Upper lobe of left lung (tissue), 4 donors: ENCODE measurements around the gene CENPP.

Source experiments
- CTCF ChIP-seq, 6 experiments: fragments of 450-650 bp in 4 of 6; fragments of 200-600 bp in 2 of 6; sonication (generic) in 2 of 6; IDR thresholded peaks; one replicate each; pipeline ENCODE4 v1.5.1; 2016 to 2019; ENCODE audit warnings: antibody characterized with exemption in 6 of 6
- EP300 ChIP-seq, 4 donors: sonication (generic); formaldehyde crosslinking; IDR thresholded peaks; one replicate each; pipeline ENCODE4 v1.5.1; 2017; ENCODE audit warnings: antibody characterized with exemption in 4 of 4, control low read depth in 2 of 4
- POLR2A ChIP-seq, 4 donors: fragments of 450-650 bp; IDR thresholded peaks; one replicate each; pipeline ENCODE4 v1.5.1; 2016 to 2017; ENCODE audit warnings: antibody characterized with exemption in 4 of 4, mild to moderate bottlenecking in 2 of 4
- POLR2AphosphoS5 ChIP-seq, 2 donors: sonication (generic); formaldehyde crosslinking; IDR thresholded peaks; one replicate each; pipeline ENCODE4 v1.5.1; 2017; ENCODE audit warnings: antibody characterized with exemption in 2 of 2

- TF ChIP-seq POLR2AphosphoS5 (IDR thresholded peaks at IDR 0.05) (peak; percentile 41 to 68), CTCF (IDR thresholded peaks at IDR 0.05) (no peak), EP300 (IDR thresholded peaks at IDR 0.05) (peak in 2 of 4 donors; percentile 17 to 38), POLR2A (IDR thresholded peaks at IDR 0.05) (no peak)
These were observed 285.0 kb downstream of the CENPP start for GRCh38 chr9:92610470-92611420.
